ENCODE measurements around the gene RMDN2. TPM values are rescaled to one million over a fixed set of nuclear protein-coding genes. Genes with fewer than 3 reads are reported as not detected.
"Not testable (repeated sequence)": the region's sequence is repeated elsewhere in the genome, so short reads cannot be mapped to it uniquely, and the experiment has no call there.

Gene RMDN2
- total and polyA plus RNA-seq, 2 donors = 8.9 to 12.0 TPM

DNA sequence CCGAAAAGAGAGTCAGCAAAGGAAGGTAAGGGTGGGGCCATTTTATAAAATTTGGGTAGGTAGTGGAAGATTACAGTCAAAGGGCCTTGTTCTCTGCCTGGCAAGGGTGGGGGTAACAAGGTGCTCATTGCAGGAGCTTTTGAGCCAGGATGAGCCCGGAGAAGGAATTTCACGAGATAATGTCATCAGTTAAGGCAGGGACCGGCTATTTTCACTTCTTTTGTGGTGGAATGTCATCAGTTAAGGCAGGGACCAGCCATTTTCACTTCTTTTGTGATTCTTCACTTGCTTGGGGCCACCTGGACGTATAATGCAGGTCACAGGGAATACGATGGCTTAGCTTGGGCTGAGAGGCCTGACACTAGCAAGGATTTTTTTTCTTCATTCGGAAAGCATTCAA is 92.7 kb downstream of the RMDN2 start:
- WGBS = 84% methylated on average over 7 of the region's 7 CpGs
- no peaks in the 10 kb centered on the region for H3K4me1 ChIP-seq (ENCODE audit: control insufficient read depth in 2 of 2, insufficient read depth in 2 of 2, low read length in 2 of 2)
- H3K9me3 ChIP-seq (ENCODE audit: control insufficient read depth in 2 of 2, insufficient read depth in 1 of 2, low read length in 1 of 2) = peaks cover 0 to 4% of the 10 kb centered on the region in 2 donors

DNA sequence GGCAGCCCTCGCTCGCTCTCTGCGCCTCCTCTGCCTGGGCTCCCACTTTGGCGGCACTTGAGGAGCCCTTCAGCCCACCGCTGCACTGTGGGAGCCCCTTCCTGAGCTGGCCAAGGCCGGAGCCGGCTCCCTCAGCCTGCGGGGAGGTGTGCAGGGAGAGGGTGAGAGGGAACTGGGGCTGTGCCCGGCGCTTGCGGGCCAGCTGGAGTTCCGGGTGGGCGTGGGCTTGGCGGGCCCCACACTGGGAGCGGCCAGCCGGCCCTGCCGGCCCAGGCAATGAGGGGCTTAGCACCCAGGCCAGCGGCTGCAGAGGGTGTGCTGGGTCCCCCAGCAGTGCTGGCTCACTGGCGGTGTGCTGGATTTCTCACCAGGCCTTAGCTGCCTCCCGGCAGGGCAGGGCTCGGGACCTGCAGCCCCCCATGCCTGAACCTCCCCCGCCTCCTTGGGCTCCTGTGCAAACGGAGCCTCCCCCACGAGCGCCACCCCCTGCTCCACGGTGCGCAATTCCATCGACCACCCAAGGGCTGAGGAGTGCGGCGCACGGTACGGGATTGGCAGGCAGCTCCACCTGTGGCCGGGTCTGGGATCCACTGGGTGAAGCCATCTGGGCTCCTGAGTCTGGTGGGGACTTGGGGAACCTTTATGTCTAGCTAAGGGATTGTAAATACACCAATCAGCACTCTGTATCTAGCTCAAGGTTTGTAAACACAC is 95.4 kb downstream of the RMDN2 start:
- H3K9me3 ChIP-seq (ENCODE audit: control insufficient read depth in 2 of 2, insufficient read depth in 1 of 2, low read length in 1 of 2); H3K36me3 ChIP-seq (ENCODE audit: control insufficient read depth in 2 of 2, insufficient read depth in 2 of 2, low read length in 1 of 2); DNase-seq (ENCODE audit: low read depth in 6 of 9, low spot score in 9 of 9); H3K4me1 ChIP-seq (ENCODE audit: control insufficient read depth in 2 of 2, insufficient read depth in 2 of 2, low read length in 2 of 2); H3K27ac ChIP-seq (ENCODE audit: low read depth in 1 of 2, low read length in 1 of 2); H3K27me3 ChIP-seq (ENCODE audit: control insufficient read depth in 2 of 2, insufficient read depth in 1 of 2, low read length in 1 of 2); H3K4me3 ChIP-seq (ENCODE audit: low read length in 2 of 2): not testable (repeated sequence)
- 98% methylated on average over 33 of the region's 33 CpGs for WGBS

More for the DNA sequence above, 92.7 kb downstream of the RMDN2 start:
- no peaks in the 10 kb centered on the region for H3K27me3 ChIP-seq (ENCODE audit: control insufficient read depth in 2 of 2, insufficient read depth in 1 of 2, low read length in 1 of 2)
- no peak for DNase-seq (ENCODE audit: low read depth in 6 of 9, low spot score in 9 of 9)
- no peak overlapping the region for H3K27ac ChIP-seq (ENCODE audit: low read depth in 1 of 2, low read length in 1 of 2)
- no peaks in the 10 kb centered on the region for H3K36me3 ChIP-seq (ENCODE audit: control insufficient read depth in 2 of 2, insufficient read depth in 2 of 2, low read length in 1 of 2)
- H3K4me3 ChIP-seq (ENCODE audit: low read length in 2 of 2) = no peak overlapping the region

- Histone ChIP-seq H3K27me3 (ENCODE audit: control insufficient read depth in 2 of 2, insufficient read depth in 1 of 2, low read length in 1 of 2) (no peaks in the 10 kb centered on the region), H3K27ac (ENCODE audit: low read depth in 1 of 2, low read length in 1 of 2) (no peak overlapping the region), H3K9me3 (ENCODE audit: control insufficient read depth in 2 of 2, insufficient read depth in 1 of 2, low read length in 1 of 2) (peaks cover 0 to 4% of the 10 kb centered on the region in 2 donors), H3K4me3 (ENCODE audit: low read length in 2 of 2) (no peak overlapping the region), H3K36me3 (ENCODE audit: control insufficient read depth in 2 of 2, insufficient read depth in 2 of 2, low read length in 1 of 2) (no peaks in the 10 kb centered on the region), H3K4me1 (ENCODE audit: control insufficient read depth in 2 of 2, insufficient read depth in 2 of 2, low read length in 2 of 2) (no peaks in the 10 kb centered on the region)
- WGBS = 95% methylated on average over 9 of the region's 9 CpGs
- DNase-seq (ENCODE audit: low read depth in 6 of 9, low spot score in 9 of 9) = no peak
Measured at GRCh38 chr2:38021589-38021988, 96.5 kb downstream of the RMDN2 start.

DNA sequence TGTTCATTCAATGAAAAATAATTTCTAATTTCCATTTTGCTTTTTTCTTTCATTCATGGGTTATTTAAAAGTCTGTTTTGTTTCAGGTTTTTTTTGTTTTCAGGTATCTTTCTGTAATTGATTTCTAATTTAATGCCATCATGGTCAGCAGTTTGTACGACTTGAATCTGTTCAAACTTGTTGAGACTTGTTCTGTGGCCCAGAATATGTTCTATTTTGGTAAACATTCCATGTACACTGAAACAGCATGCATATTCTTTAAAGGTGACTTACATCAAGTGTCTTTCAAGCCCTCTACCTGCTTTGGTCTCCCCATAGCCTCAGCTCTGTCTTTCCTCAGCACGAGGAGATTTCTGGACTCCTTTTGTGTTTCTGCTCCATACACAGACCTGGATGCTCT is 101.8 kb downstream of the RMDN2 start:
- H3K36me3 ChIP-seq (ENCODE audit: control insufficient read depth in 2 of 2, insufficient read depth in 2 of 2, low read length in 1 of 2) = no peaks in the 10 kb centered on the region

GRCh38 chr2:38028829-38029228 is 103.7 kb downstream of the RMDN2 start:
- 96% methylated on average over 4 of the region's 4 CpGs for WGBS
- no peak overlapping the region for H3K4me3 ChIP-seq (ENCODE audit: low read length in 2 of 2)

More for the DNA sequence above, 101.8 kb downstream of the RMDN2 start:
- no peaks in the 10 kb centered on the region for H3K9me3 ChIP-seq (ENCODE audit: control insufficient read depth in 2 of 2, insufficient read depth in 1 of 2, low read length in 1 of 2)
- no peaks in the 10 kb centered on the region for H3K27me3 ChIP-seq (ENCODE audit: control insufficient read depth in 2 of 2, insufficient read depth in 1 of 2, low read length in 1 of 2)
- no peak for DNase-seq (ENCODE audit: low read depth in 6 of 9, low spot score in 9 of 9)
- no peaks in the 10 kb centered on the region for H3K4me1 ChIP-seq (ENCODE audit: control insufficient read depth in 2 of 2, insufficient read depth in 2 of 2, low read length in 2 of 2)
- 87% methylated on average over 2 of the region's 2 CpGs for WGBS
- H3K27ac ChIP-seq (ENCODE audit: low read depth in 1 of 2, low read length in 1 of 2) = no peak overlapping the region
- no peak overlapping the region for H3K4me3 ChIP-seq (ENCODE audit: low read length in 2 of 2)

DNA sequence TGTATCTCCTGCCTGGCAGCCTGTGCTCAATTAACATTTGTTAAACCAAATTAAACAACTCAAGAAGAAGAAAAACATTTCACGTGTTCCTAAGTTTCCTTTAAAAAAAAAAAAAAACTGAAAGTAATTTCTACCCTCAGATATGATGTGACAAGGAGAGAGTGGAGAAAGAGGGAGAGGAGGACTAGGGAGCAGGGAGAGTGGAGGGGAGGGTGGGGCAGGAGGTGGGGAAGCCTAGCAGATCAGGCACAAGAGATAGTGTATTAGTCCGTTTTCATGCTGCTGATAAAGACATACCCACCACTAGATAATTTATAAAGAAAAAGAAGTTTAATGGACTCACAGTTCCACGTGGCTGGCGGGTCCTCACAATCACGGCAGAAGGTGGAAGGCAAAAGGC is 104.4 kb downstream of the RMDN2 start:
- Histone ChIP-seq H3K27me3 (ENCODE audit: control insufficient read depth in 2 of 2, insufficient read depth in 1 of 2, low read length in 1 of 2) (peaks cover 0 to 3% of the 10 kb centered on the region in 2 donors), H3K4me3 (ENCODE audit: low read length in 2 of 2) (no peak overlapping the region), H3K9me3 (ENCODE audit: control insufficient read depth in 2 of 2, insufficient read depth in 1 of 2, low read length in 1 of 2) (no peaks in the 10 kb centered on the region), H3K4me1 (ENCODE audit: control insufficient read depth in 2 of 2, insufficient read depth in 2 of 2, low read length in 2 of 2) (no peaks in the 10 kb centered on the region), H3K36me3 (ENCODE audit: control insufficient read depth in 2 of 2, insufficient read depth in 2 of 2, low read length in 1 of 2) (no peaks in the 10 kb centered on the region), H3K27ac (ENCODE audit: low read depth in 1 of 2, low read length in 1 of 2) (no peak overlapping the region)
- DNase-seq (ENCODE audit: low read depth in 6 of 9, low spot score in 9 of 9) = no peak
- WGBS = 88% methylated on average over 5 of the region's 5 CpGs

More at GRCh38 chr2:38028829-38029228, 103.7 kb downstream of the RMDN2 start:
- H3K9me3 ChIP-seq (ENCODE audit: control insufficient read depth in 2 of 2, insufficient read depth in 1 of 2, low read length in 1 of 2) = no peaks in the 10 kb centered on the region
- no peaks in the 10 kb centered on the region for H3K36me3 ChIP-seq (ENCODE audit: control insufficient read depth in 2 of 2, insufficient read depth in 2 of 2, low read length in 1 of 2)
- no peaks in the 10 kb centered on the region for H3K27me3 ChIP-seq (ENCODE audit: control insufficient read depth in 2 of 2, insufficient read depth in 1 of 2, low read length in 1 of 2)
- no peak for DNase-seq (ENCODE audit: low read depth in 6 of 9, low spot score in 9 of 9)
- no peak overlapping the region for H3K27ac ChIP-seq (ENCODE audit: low read depth in 1 of 2, low read length in 1 of 2)
- H3K4me1 ChIP-seq (ENCODE audit: control insufficient read depth in 2 of 2, insufficient read depth in 2 of 2, low read length in 2 of 2) = no peaks in the 10 kb centered on the region

- DNase-seq (ENCODE audit: low read depth in 6 of 9, low spot score in 9 of 9) = no peak
- Histone ChIP-seq H3K36me3 (ENCODE audit: control insufficient read depth in 2 of 2, insufficient read depth in 2 of 2, low read length in 1 of 2) (no peaks in the 10 kb centered on the region), H3K4me1 (ENCODE audit: control insufficient read depth in 2 of 2, insufficient read depth in 2 of 2, low read length in 2 of 2) (no peaks in the 10 kb centered on the region), H3K27me3 (ENCODE audit: control insufficient read depth in 2 of 2, insufficient read depth in 1 of 2, low read length in 1 of 2) (peaks cover 0 to 3% of the 10 kb centered on the region in 2 donors), H3K4me3 (ENCODE audit: low read length in 2 of 2) (no peak overlapping the region), H3K9me3 (ENCODE audit: control insufficient read depth in 2 of 2, insufficient read depth in 1 of 2, low read length in 1 of 2) (no peaks in the 10 kb centered on the region), H3K27ac (ENCODE audit: low read depth in 1 of 2, low read length in 1 of 2) (no peak overlapping the region)
- 81% methylated on average over 1 of the region's 1 CpG for WGBS
Measured at GRCh38 chr2:38030635-38031355, 105.7 kb downstream of the RMDN2 start.

DNA sequence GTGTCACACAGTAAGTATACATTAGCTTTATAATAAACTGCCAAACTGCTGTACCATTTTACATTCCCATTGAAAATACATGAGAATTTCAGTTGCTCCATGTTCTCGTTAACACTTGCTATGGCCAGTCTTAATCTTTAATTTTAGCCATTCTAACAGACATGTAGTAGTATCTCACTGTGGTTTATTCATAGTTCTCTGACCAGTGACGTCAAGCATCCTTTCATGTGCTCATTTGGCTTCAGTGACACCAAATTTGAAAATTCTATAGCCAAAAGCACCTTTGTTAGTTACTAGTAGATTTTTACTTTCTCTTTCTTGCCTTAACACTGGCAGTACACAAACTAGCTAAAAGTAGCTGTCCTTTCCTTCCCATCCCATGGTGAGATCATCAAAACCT is 107.9 kb downstream of the RMDN2 start:
- Histone ChIP-seq H3K27me3 (ENCODE audit: control insufficient read depth in 2 of 2, insufficient read depth in 1 of 2, low read length in 1 of 2) (peaks cover 0 to 23% of the 10 kb centered on the region in 2 donors), H3K4me3 (ENCODE audit: low read length in 2 of 2) (no peak overlapping the region), H3K4me1 (ENCODE audit: control insufficient read depth in 2 of 2, insufficient read depth in 2 of 2, low read length in 2 of 2) (peaks cover 0 to 5% of the 10 kb centered on the region in 2 donors), H3K9me3 (ENCODE audit: control insufficient read depth in 2 of 2, insufficient read depth in 1 of 2, low read length in 1 of 2) (no peaks in the 10 kb centered on the region), H3K36me3 (ENCODE audit: control insufficient read depth in 2 of 2, insufficient read depth in 2 of 2, low read length in 1 of 2) (no peaks in the 10 kb centered on the region), H3K27ac (ENCODE audit: low read depth in 1 of 2, low read length in 1 of 2) (no peak overlapping the region)
- no peak for DNase-seq (ENCODE audit: low read depth in 6 of 9, low spot score in 9 of 9)
- 94% methylated on average over 2 of the region's 2 CpGs for WGBS

DNA sequence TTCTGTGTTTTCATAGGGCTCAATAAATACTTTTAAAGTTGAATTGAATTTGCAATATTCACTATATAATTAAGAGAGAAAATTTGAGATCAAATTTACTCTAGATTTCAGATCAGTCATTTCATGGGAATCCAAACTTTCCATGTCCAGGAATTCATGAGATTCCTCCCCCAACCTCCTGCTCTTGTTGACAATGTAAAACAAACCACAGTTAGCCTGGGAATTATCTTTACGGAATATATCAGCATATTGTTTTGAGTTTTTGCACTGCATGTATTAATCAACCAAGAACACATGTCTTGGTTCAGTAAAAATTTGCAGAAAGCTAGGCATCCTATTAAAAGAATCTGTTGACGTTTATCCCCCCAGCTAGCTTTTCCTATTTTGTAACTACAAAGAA is 108.6 kb downstream of the RMDN2 start:
- WGBS = 47% methylated on average over 2 of the region's 2 CpGs
- Histone ChIP-seq H3K4me3 (ENCODE audit: low read length in 2 of 2) (no peak overlapping the region), H3K27ac (ENCODE audit: low read depth in 1 of 2, low read length in 1 of 2) (peak overlapping the region in 1 of 2 donors; percentile 11), H3K27me3 (ENCODE audit: control insufficient read depth in 2 of 2, insufficient read depth in 1 of 2, low read length in 1 of 2) (peaks cover 0 to 30% of the 10 kb centered on the region in 2 donors), H3K9me3 (ENCODE audit: control insufficient read depth in 2 of 2, insufficient read depth in 1 of 2, low read length in 1 of 2) (no peaks in the 10 kb centered on the region), H3K36me3 (ENCODE audit: control insufficient read depth in 2 of 2, insufficient read depth in 2 of 2, low read length in 1 of 2) (no peaks in the 10 kb centered on the region), H3K4me1 (ENCODE audit: control insufficient read depth in 2 of 2, insufficient read depth in 2 of 2, low read length in 2 of 2) (peaks cover 0 to 7% of the 10 kb centered on the region in 2 donors)
- DNase-seq (ENCODE audit: low read depth in 6 of 9, low spot score in 9 of 9) = no peak

Data from thymus (tissue), 11 donors.